Measurements from ENCODE around the gene FRMPD2.

DNA sequence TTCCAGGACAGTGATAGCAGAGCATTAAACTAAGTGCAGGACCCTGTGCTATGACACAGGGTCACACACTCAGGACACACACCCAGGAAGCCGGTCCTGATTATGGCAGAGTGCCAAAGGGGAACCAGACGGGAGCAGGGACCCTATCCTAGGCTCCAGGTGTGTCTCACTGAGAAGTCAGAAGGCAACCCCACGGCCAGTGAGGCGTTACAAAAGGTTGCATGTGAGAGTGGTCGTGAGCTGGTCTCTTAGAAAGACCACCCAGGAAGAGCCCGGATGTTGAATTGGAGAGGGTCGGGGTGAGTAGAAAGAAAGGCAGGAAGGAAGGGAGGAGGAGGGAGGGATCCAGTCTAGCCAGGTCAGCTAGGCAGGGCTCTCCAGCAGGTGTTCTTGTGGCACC is 31.0 kb downstream of the FRMPD2 start:
- TF ChIP-seq POLR2A (IDR thresholded peaks at IDR 0.05), result no peak
- TF ChIP-seq, protein P1, sequence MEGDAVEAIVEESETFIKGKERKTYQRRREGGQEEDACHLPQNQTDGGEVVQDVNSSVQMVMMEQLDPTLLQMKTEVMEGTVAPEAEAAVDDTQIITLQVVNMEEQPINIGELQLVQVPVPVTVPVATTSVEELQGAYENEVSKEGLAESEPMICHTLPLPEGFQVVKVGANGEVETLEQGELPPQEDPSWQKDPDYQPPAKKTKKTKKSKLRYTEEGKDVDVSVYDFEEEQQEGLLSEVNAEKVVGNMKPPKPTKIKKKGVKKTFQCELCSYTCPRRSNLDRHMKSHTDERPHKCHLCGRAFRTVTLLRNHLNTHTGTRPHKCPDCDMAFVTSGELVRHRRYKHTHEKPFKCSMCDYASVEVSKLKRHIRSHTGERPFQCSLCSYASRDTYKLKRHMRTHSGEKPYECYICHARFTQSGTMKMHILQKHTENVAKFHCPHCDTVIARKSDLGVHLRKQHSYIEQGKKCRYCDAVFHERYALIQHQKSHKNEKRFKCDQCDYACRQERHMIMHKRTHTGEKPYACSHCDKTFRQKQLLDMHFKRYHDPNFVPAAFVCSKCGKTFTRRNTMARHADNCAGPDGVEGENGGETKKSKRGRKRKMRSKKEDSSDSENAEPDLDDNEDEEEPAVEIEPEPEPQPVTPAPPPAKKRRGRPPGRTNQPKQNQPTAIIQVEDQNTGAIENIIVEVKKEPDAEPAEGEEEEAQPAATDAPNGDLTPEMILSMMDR (IDR thresholded peaks at IDR 0.05 in 4 of 5, conservative IDR thresholded peaks at IDR 0.05 in 1 of 5), result no peak
